GM21381 (cell line): Measurements from ENCODE around the gene CLASP1.

Source experiments
- ATAC-seq: cut with Tn5 transposase; IDR thresholded peaks from one replicate; pipeline ENCODE4 v1.9.1; 2021; ENCODE audit warnings: mild to moderate bottlenecking, moderate library complexity; ENCODE audit not compliant: unreplicated experiment

The CLASP1 gene

DNA sequence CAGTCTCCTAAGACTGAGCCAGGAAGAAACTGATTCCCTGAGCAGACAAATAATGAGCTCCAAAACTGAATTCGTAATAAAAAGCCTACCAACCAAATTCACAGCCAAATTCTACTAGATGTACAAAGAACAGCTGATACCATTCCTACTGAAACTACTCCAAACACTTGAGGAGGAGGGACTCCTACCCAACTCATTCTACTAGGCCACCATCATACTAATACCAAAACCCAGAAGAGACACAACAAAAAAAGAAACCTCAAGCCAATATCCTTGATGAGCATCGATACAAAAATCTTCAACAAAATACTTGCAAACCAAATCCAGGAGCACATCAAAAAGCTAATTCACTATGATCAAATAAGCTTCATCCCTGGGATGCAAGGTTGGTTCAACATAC lies 98.6 kb downstream of the CLASP1 start:
- no peak for ATAC-seq

DNA sequence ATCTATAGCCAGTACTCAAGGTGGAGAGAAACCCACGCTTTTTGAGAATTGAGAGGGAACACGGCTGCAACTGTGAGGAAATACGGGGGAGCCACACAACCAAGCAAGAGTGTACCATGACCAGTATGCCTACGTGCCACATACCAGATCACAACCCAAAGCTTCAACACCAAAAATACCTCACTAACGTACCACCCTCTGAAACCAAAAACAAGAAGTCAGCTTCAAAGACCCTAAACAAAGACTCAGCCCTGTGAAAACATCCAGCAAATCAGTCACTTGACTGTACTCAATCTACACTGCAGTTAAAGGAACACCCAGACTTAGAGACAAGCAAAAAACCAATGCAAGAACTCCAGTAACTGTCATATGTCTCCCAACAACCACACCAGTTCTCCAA lies 101.6 kb downstream of the CLASP1 start:
- no peak for ATAC-seq

DNA sequence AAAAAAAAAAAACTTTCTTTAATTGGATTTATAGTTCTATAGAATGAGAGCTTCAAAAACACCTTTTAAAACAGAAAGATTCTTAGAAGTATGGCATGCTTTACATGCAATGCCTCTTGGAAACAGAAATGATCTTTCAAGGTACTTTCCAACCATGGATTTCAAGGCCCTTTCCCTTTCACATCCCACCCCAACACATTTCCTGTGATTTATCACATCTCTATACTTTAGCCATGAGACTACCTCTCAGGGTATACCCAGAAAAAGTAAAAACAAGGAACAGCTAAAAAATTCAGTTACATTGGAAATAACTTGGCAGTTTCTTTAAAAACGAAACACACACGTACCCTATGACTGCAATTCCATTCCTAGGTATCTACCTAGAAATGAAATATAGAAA lies 103.3 kb downstream of the CLASP1 start:
- ATAC-seq = no peak

DNA sequence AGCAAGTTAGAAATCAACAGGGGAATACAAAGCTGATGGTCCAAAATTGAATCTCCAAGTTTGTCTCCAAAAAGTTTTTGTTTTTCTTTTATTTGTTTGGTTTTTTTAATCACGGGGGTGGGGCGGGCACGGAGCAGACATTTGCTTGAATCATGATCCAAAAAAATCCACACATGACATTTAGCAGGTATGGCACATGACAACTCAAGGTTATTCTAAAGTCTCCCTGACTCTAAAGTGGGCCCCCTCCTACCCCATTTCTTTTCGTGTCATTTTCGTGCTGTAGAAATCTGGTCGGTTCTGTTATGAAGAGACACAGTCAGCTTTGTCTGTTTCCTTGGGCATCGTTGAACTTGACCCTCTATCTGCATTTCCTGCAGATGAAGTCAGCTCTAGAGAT lies 104.0 kb downstream of the CLASP1 start:
- no peak for ATAC-seq

DNA sequence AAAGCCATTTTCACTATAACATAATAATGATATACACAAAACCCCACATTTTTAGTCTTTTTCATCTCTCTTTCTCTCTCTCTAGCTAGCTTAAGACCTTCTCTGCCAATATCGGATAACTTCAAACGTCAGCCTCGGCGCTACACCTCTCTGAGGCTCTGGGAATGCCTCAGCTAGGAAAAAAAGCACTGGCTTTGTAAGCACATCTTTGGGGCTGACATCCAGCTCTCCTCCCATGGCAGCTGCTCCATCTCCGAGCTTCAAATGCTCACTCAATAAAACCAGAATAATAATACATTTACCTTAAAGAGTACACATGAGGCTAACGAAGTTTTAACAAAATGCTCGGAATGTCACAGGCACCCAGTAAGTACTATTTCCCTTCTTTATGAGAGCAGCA lies 107.8 kb downstream of the CLASP1 start:
- no peak for ATAC-seq

DNA sequence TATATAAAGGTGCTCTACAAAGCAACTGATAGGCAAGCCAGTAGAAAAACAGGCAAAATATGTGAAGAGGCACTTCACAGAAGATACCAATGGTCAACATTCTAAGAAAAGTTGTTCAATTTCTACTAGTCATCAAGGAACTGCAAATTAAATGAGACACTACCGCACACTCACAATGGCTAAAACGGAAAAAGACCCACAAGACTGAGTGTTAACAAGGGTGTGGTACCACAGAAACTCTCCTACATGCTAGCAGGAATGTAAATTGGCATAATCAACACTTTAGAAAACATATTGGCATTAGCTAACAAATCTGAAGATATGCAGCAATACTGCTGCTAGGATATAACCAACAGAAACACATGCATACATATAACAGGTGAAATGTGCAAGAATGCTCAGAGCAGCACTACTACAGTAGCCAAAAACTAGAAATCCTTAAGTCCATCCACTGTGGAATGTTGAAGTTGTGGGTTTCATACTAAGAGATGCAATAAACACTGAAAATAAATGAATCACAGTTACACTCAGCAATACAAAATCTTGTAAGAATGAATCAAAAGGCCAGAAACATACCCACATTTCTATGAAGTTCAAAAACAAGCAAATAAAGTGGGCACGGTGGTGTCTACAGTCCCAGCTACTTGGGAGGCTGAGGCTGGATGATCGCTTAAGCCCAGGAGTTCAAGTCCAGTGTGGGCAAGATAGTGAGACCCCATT lies 109.4 kb downstream of the CLASP1 start:
- ATAC-seq = no peak

DNA sequence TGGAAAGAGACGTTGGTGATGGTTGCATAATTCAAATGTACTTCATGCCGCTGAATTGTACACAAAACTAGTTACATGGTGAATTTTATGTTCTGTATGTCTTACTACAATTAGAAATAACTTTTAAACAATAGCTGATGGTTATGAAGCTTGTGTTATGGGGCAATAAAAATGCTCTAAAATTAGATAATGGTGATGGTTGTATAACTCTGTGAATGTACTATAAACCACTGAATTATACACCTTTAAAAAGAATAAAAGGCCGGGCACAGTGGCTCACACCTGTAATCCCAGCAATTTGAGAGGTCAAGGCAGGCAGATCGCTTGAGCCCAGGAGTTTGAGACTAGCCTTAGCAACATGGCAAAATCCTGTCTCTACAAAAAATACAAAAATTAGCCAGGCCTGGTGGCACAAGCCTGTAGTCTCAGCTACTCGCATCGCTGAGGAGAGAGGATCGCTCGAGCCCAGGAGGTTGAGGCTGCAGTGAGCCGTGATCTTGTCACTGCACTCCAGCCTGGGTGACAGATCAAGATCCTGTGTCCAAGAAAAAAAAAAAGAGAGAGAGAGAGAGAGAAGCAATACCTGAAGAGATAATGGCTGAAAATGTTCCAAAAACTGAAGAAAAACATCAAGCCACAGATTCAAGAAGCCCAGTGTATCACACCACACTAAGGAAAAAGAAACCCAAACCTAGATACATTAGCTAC lies 112.3 kb downstream of the CLASP1 start:
- no peak for ATAC-seq

DNA sequence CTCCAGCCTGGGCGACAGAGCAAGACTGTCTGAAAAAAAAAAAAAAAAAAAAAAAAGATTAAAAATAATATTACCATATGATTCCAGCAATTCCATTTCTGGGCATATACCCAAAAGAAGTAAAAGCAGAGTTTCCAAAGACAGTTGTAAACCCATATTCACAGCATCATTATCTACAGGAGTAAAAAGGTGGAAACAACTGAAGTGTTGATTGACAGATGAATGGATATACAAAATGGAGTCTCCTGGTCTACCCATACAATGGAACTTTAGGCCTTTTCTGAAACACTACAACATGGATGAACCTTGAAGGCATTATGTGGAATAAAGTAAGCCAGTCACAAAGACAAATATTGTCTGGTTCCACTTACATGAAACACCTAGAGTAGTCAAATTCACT lies 112.9 kb downstream of the CLASP1 start:
- ATAC-seq = no peak

DNA sequence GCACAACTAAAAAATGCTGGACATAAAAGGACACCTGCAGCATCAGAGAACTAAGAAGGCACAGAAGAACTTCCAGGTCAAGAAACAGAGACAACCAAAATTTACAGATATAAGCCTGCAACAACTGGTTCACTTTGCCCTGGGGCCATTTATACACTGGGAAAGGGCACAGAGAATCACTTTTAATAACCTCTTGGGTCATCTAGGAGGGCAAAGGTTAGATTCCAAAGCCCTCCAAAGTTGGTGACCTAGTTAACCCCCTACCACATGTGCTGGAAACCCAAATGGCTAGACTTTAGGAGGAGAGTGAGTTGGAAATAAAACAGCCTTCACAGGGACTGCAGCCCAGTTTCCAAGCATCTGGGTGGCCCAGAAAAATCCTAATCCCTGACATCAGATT lies 115.3 kb downstream of the CLASP1 start:
- no peak for ATAC-seq

DNA sequence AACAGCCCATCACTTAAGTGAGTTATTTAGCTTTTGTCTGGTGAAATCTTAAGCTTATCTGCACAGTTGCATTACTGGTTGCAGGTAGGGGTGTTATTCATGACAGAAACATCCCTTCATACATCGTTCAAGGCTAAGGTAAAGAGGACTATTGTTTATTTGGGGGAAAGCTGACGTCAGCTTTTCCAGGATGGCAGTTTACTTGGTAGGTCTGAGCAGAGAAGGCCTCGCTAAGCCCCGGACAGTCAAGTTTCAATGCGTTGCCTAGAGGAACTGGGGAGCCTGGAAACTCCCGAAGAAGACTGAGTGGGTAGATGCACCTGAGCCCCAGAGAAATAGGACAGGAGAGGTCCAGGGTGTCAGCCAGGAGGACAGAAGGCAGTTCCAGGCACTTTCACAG lies 116.4 kb downstream of the CLASP1 start:
- no peak for ATAC-seq

DNA sequence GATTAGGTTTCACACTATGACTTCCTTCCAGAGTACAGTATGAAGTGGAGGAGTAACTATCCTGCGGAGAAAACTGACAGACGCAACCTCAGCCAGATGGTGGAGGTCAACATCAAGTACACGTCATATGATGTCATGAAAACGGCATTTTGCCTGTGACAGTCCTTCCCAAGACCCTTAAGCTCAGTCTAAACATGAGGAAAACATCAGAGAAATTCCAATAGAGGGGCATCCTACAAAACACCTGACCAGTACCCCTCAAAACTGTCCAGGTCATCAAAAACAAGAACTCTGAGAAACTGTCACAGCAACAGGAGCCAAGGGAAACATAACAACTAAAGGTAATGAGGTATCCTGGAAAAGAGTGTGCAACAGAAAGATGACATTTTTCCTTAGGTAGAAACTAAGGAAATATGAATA lies 116.9 kb downstream of the CLASP1 start:
- ATAC-seq = no peak

DNA sequence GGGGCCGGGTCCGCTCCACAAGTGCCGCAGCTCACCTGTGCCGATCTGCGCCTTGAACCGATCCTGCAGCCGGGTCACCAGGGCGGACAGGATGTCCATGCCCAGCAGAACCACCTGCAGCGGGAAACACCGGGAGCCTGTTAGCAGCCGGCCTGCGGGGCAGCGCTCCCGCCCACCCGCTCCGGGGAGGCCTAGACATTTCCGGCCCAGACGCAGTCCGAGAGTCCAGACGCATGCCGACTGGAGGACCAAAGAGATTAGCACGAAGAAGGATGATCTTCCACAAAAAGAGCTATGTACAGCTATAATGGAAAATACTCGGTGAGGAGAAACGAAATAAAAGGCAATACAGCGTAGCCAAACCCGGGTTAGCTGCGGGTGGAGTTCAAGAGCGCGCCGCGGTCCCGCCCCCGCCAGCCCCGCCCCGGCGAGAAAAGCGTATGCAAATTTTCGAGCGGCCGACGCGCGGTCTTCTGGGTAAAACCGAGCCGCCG lies 119.0 kb downstream of the CLASP1 start:
- ATAC-seq = peak; percentile 53

DNA sequence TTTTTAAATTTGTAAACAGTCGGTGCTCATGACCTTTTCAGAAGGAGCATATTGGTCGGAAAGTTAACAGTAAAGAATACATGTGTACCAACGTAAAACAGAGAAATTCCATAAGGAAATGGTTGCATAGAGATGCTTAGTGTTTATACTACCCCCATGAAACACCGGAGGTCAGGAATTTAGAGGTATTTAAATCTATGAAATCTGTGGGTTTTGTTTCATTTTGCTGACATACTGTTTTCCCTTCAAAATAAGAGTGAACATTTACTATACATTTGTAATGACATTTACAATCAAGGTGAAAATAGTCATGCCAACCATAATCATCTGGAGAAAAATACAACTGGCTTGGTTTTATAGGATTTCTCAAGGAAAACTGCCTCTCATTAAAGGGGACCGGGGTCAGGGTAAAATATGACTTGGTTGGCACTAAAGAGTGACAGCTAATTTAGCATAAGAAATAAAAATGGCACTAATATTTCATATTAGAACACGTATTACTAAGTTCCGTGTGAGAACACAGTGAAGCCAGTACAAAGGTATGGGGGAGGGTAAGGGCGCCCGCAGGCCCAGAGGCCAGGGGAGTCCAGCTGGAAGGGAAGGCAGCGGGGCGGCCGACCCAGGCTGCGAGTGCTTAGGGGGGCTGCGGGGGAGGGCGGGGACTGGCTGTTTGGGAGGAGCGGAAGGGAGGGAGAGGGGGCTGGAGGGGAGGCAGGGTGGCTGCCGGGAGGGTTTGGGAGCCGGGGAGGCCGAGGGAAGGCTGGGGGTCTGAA lies 119.6 kb downstream of the CLASP1 start:
- ATAC-seq = peak; percentile 6

DNA sequence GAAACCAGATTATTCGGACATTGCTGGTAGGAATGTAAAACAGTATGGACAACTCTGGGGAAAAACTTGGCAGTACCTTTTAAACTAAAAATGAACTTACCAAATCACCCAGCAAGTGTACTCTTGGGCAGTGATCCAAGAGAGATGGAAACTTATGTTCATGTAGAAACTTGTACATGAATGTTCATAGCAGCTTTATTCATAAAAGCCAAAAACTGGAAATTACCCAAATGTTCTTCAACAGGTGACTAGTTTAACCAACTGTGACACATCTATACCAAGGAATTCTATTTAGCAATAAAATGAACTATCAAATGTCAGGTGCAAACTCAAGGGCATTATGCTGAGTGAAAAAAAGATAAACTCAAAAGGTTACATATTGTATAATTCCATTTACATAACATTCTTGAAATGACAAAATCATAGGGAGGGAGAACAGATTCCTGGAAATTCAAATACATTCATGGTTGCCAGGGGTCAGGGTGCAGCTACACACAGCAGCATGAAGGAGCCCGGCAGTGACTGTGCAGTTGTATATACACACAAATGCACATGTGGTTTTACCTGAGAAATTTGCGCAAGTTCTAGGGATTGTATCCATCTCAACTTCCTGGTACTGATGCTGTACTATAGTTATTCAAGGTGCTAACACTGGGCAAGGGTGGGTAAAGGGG lies 122.1 kb downstream of the CLASP1 start:
- no peak for ATAC-seq

DNA sequence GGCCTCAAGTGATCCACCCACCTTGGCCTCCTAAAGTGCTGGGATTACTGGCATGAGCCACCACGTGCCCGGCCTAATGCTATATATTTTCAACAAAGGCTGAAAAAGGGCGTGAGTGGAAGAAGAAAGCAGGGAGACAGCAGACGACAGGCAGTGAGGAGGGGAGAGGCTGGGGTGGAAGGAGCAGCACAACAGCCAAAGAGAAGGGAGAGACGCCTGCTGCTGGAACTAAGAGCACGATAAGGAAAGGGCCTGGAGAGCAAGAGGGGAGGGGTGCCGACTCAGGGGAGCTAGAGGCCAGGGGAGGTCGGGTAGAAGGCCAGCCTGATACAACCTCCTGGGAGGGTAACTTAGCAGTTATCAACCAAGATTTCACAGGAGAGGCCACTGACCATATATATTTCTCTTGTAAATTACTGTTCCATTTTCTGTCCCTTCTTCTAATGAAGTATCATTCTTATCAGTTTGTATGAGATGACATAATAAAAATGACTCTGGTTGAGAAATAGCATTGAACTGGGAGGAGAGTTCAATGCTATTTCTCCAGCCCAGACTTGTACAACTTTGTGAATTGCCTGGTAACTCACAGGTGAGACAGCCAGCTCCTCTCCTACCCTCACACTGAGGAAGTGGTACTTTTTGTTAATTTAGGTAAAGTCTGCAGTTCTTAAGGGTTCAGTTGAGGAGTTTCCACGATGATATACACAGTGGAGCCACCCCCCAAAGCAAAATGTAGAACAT lies 124.4 kb downstream of the CLASP1 start:
- ATAC-seq = no peak

DNA sequence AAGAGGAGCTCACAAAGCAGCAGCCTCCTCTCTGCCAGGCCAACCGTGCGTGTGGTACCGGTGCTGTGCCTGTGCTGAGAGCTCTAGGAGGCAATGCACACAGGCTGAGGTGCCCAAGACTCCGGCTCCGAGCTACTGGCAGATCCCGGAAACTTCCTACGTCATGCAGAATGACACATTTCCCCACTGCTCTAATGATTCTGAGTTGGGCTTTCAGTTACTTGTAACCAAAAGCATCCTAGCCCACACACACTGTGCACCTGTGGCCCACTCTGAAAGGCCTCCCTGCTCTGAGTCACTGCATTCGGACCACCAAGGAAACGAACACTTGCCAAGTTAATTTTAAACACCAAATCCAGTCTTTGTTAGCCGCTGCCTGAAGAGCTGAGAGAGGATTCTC lies 127.9 kb downstream of the CLASP1 start:
- ATAC-seq = no peak

DNA sequence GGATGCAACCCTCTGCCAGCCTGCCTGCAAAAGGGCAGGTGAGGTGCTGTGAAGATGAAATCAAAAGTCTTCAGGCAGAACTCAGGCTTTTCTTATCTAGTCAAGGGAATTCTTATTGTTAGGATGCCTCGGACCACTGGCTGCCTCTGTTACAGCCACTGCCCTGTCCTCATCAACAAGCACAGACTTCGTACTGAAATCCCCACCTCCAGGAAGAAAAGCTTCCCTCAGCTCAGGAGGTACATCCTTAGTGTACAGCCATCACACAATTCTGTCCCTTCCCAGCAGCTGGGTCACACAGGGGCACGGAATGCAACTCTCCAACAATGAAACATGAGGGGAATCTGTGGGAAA lies 128.6 kb downstream of the CLASP1 start:
- no peak for ATAC-seq

DNA sequence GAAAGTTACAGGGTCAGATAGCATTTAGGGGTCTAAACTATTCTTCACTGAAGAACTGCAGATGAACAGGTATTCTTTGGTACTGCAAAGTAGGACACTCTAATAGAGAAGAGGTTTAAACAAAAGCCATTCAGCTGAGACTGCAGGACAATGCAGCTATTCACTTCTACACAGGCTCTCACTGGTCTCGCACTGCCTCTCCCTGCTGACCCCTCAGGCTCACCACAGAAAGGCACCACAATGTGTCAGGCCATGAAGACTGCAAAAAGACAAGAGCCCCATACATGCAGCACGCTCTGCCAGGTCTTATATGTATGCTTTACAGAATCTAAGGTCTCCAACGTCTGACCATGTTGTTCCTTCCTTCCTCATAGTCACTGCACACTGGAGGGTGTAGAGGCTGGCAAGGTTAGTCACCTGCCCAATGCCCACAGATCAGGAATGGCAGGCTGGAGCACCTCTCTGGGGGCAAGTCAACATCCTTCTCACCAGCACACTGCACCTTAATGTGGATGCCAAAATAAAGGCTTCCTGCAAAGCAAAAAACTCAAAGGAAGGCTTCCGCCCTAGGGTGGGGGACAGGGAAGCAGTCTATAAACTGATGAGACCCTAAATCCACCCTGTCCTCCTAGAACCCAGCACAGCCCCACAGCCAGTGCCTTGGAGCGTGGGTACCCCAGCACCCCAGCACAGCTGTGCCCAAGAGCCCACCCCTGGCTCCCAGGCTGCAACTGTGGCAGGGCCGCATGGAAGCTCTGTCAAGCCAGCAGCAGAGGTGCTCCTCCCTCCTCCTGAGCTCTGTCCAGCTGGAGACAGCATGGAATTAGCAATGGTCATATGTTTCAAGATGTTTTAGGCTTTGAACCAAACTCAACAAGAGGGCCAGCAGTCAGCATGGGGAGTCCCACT lies 129.3 kb downstream of the CLASP1 start:
- ATAC-seq = no peak

DNA sequence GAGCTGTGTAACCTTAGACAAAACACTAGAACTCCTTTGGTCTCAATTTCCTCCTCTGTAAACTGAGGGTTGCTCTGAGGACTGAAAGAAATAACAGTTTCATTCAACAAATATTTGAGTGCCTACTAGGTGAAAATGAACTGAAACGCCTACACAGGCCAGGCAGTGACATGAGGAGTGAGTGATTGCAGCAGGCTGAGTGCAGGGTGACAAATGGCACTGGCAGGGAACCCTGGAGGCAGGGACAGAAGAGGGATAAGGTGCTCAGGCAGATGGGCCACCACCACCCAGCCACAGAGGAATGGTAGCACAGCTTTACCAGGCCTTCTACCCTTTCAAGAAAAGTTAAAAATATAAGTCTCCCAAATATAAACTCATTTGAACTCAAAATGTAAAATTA lies 130.1 kb downstream of the CLASP1 start:
- ATAC-seq = no peak
